Measurements from ENCODE around the gene GABPB1. TPM values are rescaled to one million over a fixed set of nuclear protein-coding genes. Genes with fewer than 3 reads are reported as not detected.

Gene GABPB1
- total and polyA plus RNA-seq, 8 donors: 4.1 to 94.6 (median 9.5) TPM

DNA sequence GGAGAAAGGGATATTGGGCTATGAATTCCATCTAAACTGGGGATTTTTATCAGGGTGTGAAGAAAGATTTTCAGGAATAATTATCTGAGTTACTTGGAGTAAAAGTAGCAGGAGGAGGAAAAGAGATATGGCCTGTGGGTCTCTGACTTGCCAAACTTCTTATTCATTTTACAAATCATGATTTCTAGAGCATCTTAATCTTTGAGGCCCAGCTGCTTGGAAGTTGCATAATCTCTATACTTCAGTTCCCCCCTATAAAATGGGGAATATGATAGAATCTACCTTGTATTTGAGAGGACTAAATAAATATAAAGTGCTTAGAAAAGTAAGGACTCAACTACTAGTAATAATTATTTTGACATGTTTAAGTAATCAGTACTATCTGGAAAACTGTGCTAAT lies 11.0 kb upstream of the GABPB1 start:
- Histone ChIP-seq H3K36me3 (peaks cover 0 to 32% (median 15%) of the 10 kb centered on the region in 4 donors), H3K4me1 (no peaks in the 10 kb centered on the region), H3K4me3 (no peak overlapping the region), H3K27ac (no peak overlapping the region), H3K27me3 (no peaks in the 10 kb centered on the region), H3K9me3 (no peaks in the 10 kb centered on the region)
- TF ChIP-seq, protein P1, sequence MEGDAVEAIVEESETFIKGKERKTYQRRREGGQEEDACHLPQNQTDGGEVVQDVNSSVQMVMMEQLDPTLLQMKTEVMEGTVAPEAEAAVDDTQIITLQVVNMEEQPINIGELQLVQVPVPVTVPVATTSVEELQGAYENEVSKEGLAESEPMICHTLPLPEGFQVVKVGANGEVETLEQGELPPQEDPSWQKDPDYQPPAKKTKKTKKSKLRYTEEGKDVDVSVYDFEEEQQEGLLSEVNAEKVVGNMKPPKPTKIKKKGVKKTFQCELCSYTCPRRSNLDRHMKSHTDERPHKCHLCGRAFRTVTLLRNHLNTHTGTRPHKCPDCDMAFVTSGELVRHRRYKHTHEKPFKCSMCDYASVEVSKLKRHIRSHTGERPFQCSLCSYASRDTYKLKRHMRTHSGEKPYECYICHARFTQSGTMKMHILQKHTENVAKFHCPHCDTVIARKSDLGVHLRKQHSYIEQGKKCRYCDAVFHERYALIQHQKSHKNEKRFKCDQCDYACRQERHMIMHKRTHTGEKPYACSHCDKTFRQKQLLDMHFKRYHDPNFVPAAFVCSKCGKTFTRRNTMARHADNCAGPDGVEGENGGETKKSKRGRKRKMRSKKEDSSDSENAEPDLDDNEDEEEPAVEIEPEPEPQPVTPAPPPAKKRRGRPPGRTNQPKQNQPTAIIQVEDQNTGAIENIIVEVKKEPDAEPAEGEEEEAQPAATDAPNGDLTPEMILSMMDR (IDR thresholded peaks at IDR 0.05): no peak
- TF ChIP-seq EP300 (IDR thresholded peaks at IDR 0.05) (no peak), POLR2A (IDR thresholded peaks at IDR 0.05) (no peak), POLR2AphosphoS5 (IDR thresholded peaks at IDR 0.05) (no peak)
- DNase-seq: no peak
- intact Hi-C loops (cut with DNase I; ENCODE audit: low total_unique reads): no loop called here

DNA sequence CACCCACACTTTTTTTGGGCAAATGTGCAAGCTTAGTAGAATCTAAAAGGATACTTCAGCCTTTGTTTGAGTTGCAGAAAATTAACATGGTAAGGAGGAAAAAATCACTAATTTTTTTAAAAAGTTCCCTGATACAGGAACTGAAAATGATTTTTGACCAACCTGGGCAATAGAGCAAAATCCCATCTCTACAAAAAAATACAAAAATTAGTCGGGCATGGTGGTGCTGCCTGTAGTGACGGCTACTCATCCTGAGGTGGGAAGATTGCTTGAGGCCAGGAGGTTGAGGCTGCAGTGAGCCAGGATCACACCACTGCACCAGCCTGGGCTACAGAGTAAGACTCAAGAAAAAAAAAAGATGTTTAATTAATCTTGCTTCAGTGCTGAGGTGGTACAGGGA lies 10.6 kb upstream of the GABPB1 start:
- DNase-seq: no peak
- H3K27ac ChIP-seq: no peak overlapping the region
- no peak overlapping the region for H3K4me3 ChIP-seq
- intact Hi-C loops (cut with DNase I; ENCODE audit: low total_unique reads): no loop called here
- H3K36me3 ChIP-seq: peaks cover 0 to 34% (median 17%) of the 10 kb centered on the region in 4 donors
- H3K9me3 ChIP-seq: no peaks in the 10 kb centered on the region
- H3K4me1 ChIP-seq: no peaks in the 10 kb centered on the region
- TF ChIP-seq POLR2AphosphoS5 (IDR thresholded peaks at IDR 0.05) (no peak), POLR2A (IDR thresholded peaks at IDR 0.05) (no peak), EP300 (IDR thresholded peaks at IDR 0.05) (no peak)
- TF ChIP-seq, protein P1 (IDR thresholded peaks at IDR 0.05): no peak
- WGBS, 5 donors: 94 to 98% (median 96%) methylated on average over 2 of the region's 2 CpGs
- no peaks in the 10 kb centered on the region for H3K27me3 ChIP-seq

DNA sequence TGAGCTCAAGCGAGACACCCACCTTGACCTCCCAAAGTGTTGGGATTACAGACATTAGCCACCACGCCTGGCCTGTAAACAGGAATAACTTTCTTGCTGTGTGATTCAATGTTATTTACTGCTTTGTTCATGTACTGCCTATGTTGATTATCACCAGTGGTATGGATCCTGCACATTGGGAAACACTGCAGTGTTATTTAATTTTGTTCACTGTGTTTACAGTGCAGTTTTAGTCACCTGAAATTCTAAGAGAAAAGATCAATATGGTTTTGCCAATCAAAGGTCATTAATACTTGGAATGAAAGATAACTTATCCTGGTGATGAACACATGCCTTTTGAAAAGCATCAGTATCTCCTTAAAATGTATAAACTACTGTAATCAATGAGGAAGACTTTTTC lies 8.6 kb upstream of the GABPB1 start:
- TF ChIP-seq EP300 (IDR thresholded peaks at IDR 0.05) (no peak), POLR2A (IDR thresholded peaks at IDR 0.05) (no peak), POLR2AphosphoS5 (IDR thresholded peaks at IDR 0.05) (no peak)
- TF ChIP-seq, protein P1 (IDR thresholded peaks at IDR 0.05): no peak
- Histone ChIP-seq H3K27me3 (no peaks in the 10 kb centered on the region), H3K9me3 (no peaks in the 10 kb centered on the region), H3K36me3 (peaks cover 0 to 47% (median 25%) of the 10 kb centered on the region in 4 donors), H3K4me1 (no peaks in the 10 kb centered on the region), H3K4me3 (no peak overlapping the region), H3K27ac (no peak overlapping the region)
- intact Hi-C loops (cut with DNase I; ENCODE audit: low total_unique reads): no loop called here
- DNase-seq: no peak
- 83 to 89% (median 87%) methylated on average over 2 of the region's 2 CpGs for WGBS, 5 donors

DNA sequence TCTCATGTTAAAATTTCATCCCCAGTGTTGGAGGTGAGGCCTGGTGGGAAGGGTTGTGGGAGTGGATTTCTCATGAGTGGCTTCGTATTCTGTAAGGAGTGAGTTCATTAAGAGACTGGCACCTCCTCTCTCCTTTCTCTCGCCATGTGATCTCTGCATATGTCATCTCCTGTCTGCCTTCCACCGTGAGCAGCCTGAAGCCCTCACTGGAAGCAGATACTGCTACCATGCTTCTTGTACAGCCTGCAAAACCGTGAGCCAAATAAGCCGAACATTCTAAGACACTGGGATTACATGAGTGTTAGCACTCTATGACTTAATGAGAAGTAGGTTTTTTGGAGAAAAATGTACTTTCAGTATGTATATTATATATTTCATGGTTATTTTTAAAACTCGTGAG lies 6.8 kb upstream of the GABPB1 start:
- H3K36me3 ChIP-seq: peaks cover 0 to 47% (median 29%) of the 10 kb centered on the region in 4 donors
- peaks cover 0 to 8% (median 6%) of the 10 kb centered on the region in 4 donors for H3K4me1 ChIP-seq
- 86 to 93% (median 88%) methylated on average over 6 of the region's 6 CpGs for WGBS, 5 donors
- H3K4me3 ChIP-seq: no peak overlapping the region
- TF ChIP-seq POLR2AphosphoS5 (IDR thresholded peaks at IDR 0.05) (no peak), POLR2A (IDR thresholded peaks at IDR 0.05) (no peak), EP300 (IDR thresholded peaks at IDR 0.05) (no peak)
- TF ChIP-seq, protein P1 (IDR thresholded peaks at IDR 0.05): no peak
- DNase-seq: no peak
- no peak overlapping the region for H3K27ac ChIP-seq
- no peaks in the 10 kb centered on the region for H3K9me3 ChIP-seq
- intact Hi-C loops (cut with DNase I; ENCODE audit: low total_unique reads): no loop called here
- no peaks in the 10 kb centered on the region for H3K27me3 ChIP-seq

Measured in stomach (tissue), 9 donors.